ENCODE measurements around the gene ALDOB.

ALDOB gene

GRCh38 chr9:101381118-101381517 lies 54.5 kb downstream of the ALDOB start:
- DNase-seq, result no peak

GRCh38 chr9:101380295-101380694 lies 55.3 kb downstream of the ALDOB start:
- DNase-seq, result no peak

- DNase-seq, result no peak
These were observed 59.3 kb downstream of the ALDOB start for GRCh38 chr9:101376111-101376848.

- no peak for DNase-seq
These were observed 60.0 kb downstream of the ALDOB start for GRCh38 chr9:101375546-101375945.

- no peak for DNase-seq
These were observed 63.1 kb downstream of the ALDOB start for GRCh38 chr9:101372327-101373118.

- no peak for DNase-seq
These were observed 63.8 kb downstream of the ALDOB start for GRCh38 chr9:101371813-101372212.

All from AML-193 (cell line).